GM21619 (cell line): ENCODE measurements around the gene PDGFD.
A peak's percentile ranks its signal among the peaks of the same experiment; 100 is the strongest.

Experiments
- ATAC-seq: cut with Tn5 transposase; IDR thresholded peaks from one replicate; pipeline ENCODE4 v1.9.1; 2021; ENCODE audit not compliant: unreplicated experiment

PDGFD gene

GRCh38 chr11:103963648-103964047 is 200.3 kb downstream of the PDGFD start:
- no peak for ATAC-seq

GRCh38 chr11:103961010-103961409 is 202.9 kb downstream of the PDGFD start:
- ATAC-seq = no peak

GRCh38 chr11:103960108-103960507 is 203.8 kb downstream of the PDGFD start:
- ATAC-seq = no peak

GRCh38 chr11:103959279-103959942 is 204.5 kb downstream of the PDGFD start:
- peak; percentile 97 for ATAC-seq

- peak; percentile 46 for ATAC-seq
These were observed 205.3 kb downstream of the PDGFD start for GRCh38 chr11:103958475-103959215.

- no peak for ATAC-seq
These were observed 210.0 kb downstream of the PDGFD start for GRCh38 chr11:103953797-103954486.

- no peak for ATAC-seq
These were observed 214.2 kb downstream of the PDGFD start for GRCh38 chr11:103949781-103950180.

- no peak for ATAC-seq
These were observed 215.7 kb downstream of the PDGFD start for GRCh38 chr11:103948187-103948763.

- ATAC-seq = no peak
These were observed 216.4 kb downstream of the PDGFD start for GRCh38 chr11:103947546-103947919.

GRCh38 chr11:103946793-103947545 is 217.0 kb downstream of the PDGFD start:
- ATAC-seq = no peak

- ATAC-seq = no peak
These were observed 219.6 kb downstream of the PDGFD start for GRCh38 chr11:103944251-103944940.

GRCh38 chr11:103942646-103943045 is 221.3 kb downstream of the PDGFD start:
- no peak for ATAC-seq

GRCh38 chr11:103940551-103940950 is 223.4 kb downstream of the PDGFD start:
- no peak for ATAC-seq

GRCh38 chr11:103939694-103940093 is 224.3 kb downstream of the PDGFD start:
- ATAC-seq = peak; percentile 43

- ATAC-seq = no peak
These were observed 227.9 kb downstream of the PDGFD start for GRCh38 chr11:103936059-103936458.

GRCh38 chr11:103935219-103935618 is 228.7 kb downstream of the PDGFD start:
- ATAC-seq = no peak

- ATAC-seq = peak; percentile 94
These were observed 234.6 kb downstream of the PDGFD start for GRCh38 chr11:103929170-103929903.

GRCh38 chr11:103928802-103929161 is 235.2 kb downstream of the PDGFD start:
- peak; percentile 9 for ATAC-seq

GRCh38 chr11:103928040-103928801 is 235.7 kb downstream of the PDGFD start:
- no peak for ATAC-seq
